A673 (cell line): ENCODE measurements around the gene PHKB.

Source experiments
- CTCF ChIP-seq: fragments of 300-800, 200-600 bp; sonication (generic); conservative IDR thresholded peaks from 2 replicates; pipeline ENCODE4 v1.5.1; 2017; ENCODE audit warnings: low read depth, mild to moderate bottlenecking, antibody characterized with exemption, low read length, moderate library complexity, mixed read lengths
- EZH2 ChIP-seq: fragments of 200-600 bp; sonication (generic); IDR thresholded peaks from 2 replicates; pipeline ENCODE4 v1.6.1; 2017; ENCODE audit warnings: borderline replicate concordance, low read depth, mild to moderate bottlenecking, mixed read lengths, antibody characterized with exemption, low read length; ENCODE audit not compliant: poor library complexity, severe bottlenecking

GRCh38 chr16:47676635-47677177 is 215.6 kb downstream of the PHKB start:
- TF ChIP-seq CTCF (no peak), EZH2 (no peak)
